Measurements from ENCODE around the gene LIN7B. TPM values are rescaled to one million over a fixed set of nuclear protein-coding genes. Genes with fewer than 3 reads are reported as not detected.
"Not testable (repeated sequence)": the region's sequence is repeated elsewhere in the genome, so short reads cannot be mapped to it uniquely, and the experiment has no call there.

Gene LIN7B
- total RNA-seq, 1 experiment from 2014 or later, result 12.3 TPM

- peak overlapping the region; percentile 49 for H3K4me3 ChIP-seq
- H3K36me3 ChIP-seq, result no peaks in the 10 kb centered on the region
- DNase-seq, result no peak
- H3K27me3 ChIP-seq, result no peaks in the 10 kb centered on the region
- no peaks in the 10 kb centered on the region for H3K9me3 ChIP-seq
Observed at GRCh38 chr19:49128545-49129237, 14.5 kb downstream of the LIN7B start.

GRCh38 chr19:49129238-49129583 lies 15.0 kb downstream of the LIN7B start:
- DNase-seq, result no peak
- Histone ChIP-seq H3K9me3 (no peaks in the 10 kb centered on the region), H3K36me3 (no peaks in the 10 kb centered on the region), H3K27me3 (no peaks in the 10 kb centered on the region), H3K4me3 (no peak overlapping the region)

GRCh38 chr19:49130325-49130724 lies 16.2 kb downstream of the LIN7B start:
- Histone ChIP-seq H3K27me3 (no peaks in the 10 kb centered on the region), H3K36me3 (peaks cover under 1% of the 10 kb centered on the region; the same call in 1 of the 2 replicates), H3K4me3 (no peak overlapping the region), H3K9me3 (no peaks in the 10 kb centered on the region)
- DNase-seq, result peak; percentile 37

GRCh38 chr19:49132974-49133609 lies 18.9 kb downstream of the LIN7B start:
- H3K9me3 ChIP-seq, result 0 out of 2 replicates have a peak, but pooled peaks cover 2% of the 10 kb centered on the region
- no peak overlapping the region for H3K4me3 ChIP-seq
- peaks cover 3% of the 10 kb centered on the region; the same call in 1 of the 2 replicates for H3K36me3 ChIP-seq
- no peak for DNase-seq
- no peaks in the 10 kb centered on the region for H3K27me3 ChIP-seq

GRCh38 chr19:49133621-49134454 lies 19.7 kb downstream of the LIN7B start:
- 0 out of 2 replicates have a peak, but pooled peaks cover 2% of the 10 kb centered on the region for H3K9me3 ChIP-seq
- H3K27me3 ChIP-seq, result no peaks in the 10 kb centered on the region
- no peak overlapping the region for H3K4me3 ChIP-seq
- no peak for DNase-seq
- peaks cover 3% of the 10 kb centered on the region; the same call in 1 of the 2 replicates for H3K36me3 ChIP-seq

GRCh38 chr19:49135686-49136085 lies 21.5 kb downstream of the LIN7B start:
- peaks cover 3% of the 10 kb centered on the region; the same call in 1 of the 2 replicates for H3K36me3 ChIP-seq
- no peak overlapping the region for H3K4me3 ChIP-seq
- no peaks in the 10 kb centered on the region for H3K27me3 ChIP-seq
- 0 out of 2 replicates have a peak, but pooled peaks cover 2% of the 10 kb centered on the region for H3K9me3 ChIP-seq
- no peak for DNase-seq

GRCh38 chr19:49136771-49137171 lies 22.6 kb downstream of the LIN7B start:
- no peak for DNase-seq
- peaks cover 3% of the 10 kb centered on the region; the same call in 1 of the 2 replicates for H3K36me3 ChIP-seq
- 0 out of 2 replicates have a peak, but pooled peaks cover 2% of the 10 kb centered on the region for H3K9me3 ChIP-seq
- H3K27me3 ChIP-seq, result no peaks in the 10 kb centered on the region
- H3K4me3 ChIP-seq, result no peak overlapping the region

GRCh38 chr19:49140951-49141350 lies 26.8 kb downstream of the LIN7B start:
- no peak for DNase-seq

GRCh38 chr19:49141352-49141751 lies 27.2 kb downstream of the LIN7B start:
- Histone ChIP-seq H3K4me3 (no peak overlapping the region), H3K9me3 (no peaks in the 10 kb centered on the region), H3K36me3 (no peaks in the 10 kb centered on the region), H3K27me3 (no peaks in the 10 kb centered on the region)
- DNase-seq, result no peak

More at GRCh38 chr19:49140951-49141350, 26.8 kb downstream of the LIN7B start:
- Histone ChIP-seq H3K36me3 (no peaks in the 10 kb centered on the region), H3K4me3 (no peak overlapping the region), H3K27me3 (no peaks in the 10 kb centered on the region), H3K9me3 (no peaks in the 10 kb centered on the region)

- no peaks in the 10 kb centered on the region for H3K27me3 ChIP-seq
- peak; percentile 96 for DNase-seq
- H3K4me3 ChIP-seq, result peak overlapping the region; percentile 45
- no peaks in the 10 kb centered on the region for H3K36me3 ChIP-seq
- no peaks in the 10 kb centered on the region for H3K9me3 ChIP-seq
Observed at GRCh38 chr19:49142866-49143335, 28.7 kb downstream of the LIN7B start.

GRCh38 chr19:49145573-49146407 lies 31.6 kb downstream of the LIN7B start:
- peak; percentile 67 for DNase-seq
- H3K9me3 ChIP-seq, result no peaks in the 10 kb centered on the region
- H3K4me3 ChIP-seq, result peak overlapping the region; percentile 5; the same call in 1 of the 2 replicates
- no peaks in the 10 kb centered on the region for H3K36me3 ChIP-seq
- no peaks in the 10 kb centered on the region for H3K27me3 ChIP-seq

- H3K36me3 ChIP-seq, H3K4me3 ChIP-seq, H3K9me3 ChIP-seq, H3K27me3 ChIP-seq, DNase-seq: not testable (repeated sequence)
Observed at GRCh38 chr19:49146408-49146770, 32.2 kb downstream of the LIN7B start.

- no peak for DNase-seq
- no peak overlapping the region for H3K4me3 ChIP-seq
- no peaks in the 10 kb centered on the region for H3K36me3 ChIP-seq
Observed at GRCh38 chr19:49148044-49148682, 34.0 kb downstream of the LIN7B start.

GRCh38 chr19:49148784-49149651 lies 34.8 kb downstream of the LIN7B start:
- no peaks in the 10 kb centered on the region for H3K36me3 ChIP-seq
- H3K27me3 ChIP-seq, result no peaks in the 10 kb centered on the region
- H3K9me3 ChIP-seq, result no peaks in the 10 kb centered on the region
- peak; percentile 97 for DNase-seq
- H3K4me3 ChIP-seq, result peak overlapping the region; percentile 74

More at GRCh38 chr19:49148044-49148682, 34.0 kb downstream of the LIN7B start:
- no peaks in the 10 kb centered on the region for H3K27me3 ChIP-seq
- H3K9me3 ChIP-seq, result no peaks in the 10 kb centered on the region

GRCh38 chr19:49149652-49150105 lies 35.5 kb downstream of the LIN7B start:
- peak overlapping the region; percentile 74 for H3K4me3 ChIP-seq
- no peaks in the 10 kb centered on the region for H3K9me3 ChIP-seq
- H3K36me3 ChIP-seq, result no peaks in the 10 kb centered on the region
- peak; percentile 77 for DNase-seq
- H3K27me3 ChIP-seq, result no peaks in the 10 kb centered on the region
